MCF 10A (cell line): Measurements from ENCODE around the gene NSL1. TPM values are rescaled to one million over a fixed set of nuclear protein-coding genes. Genes with fewer than 3 reads are reported as not detected.

Source experiments
- BruUV-seq: library from RNA; stranded (reverse); fragments of 400-500 nt; replicated peaks from 2 replicates; lab custom pipeline; 2021; lab: Mats Ljungman, UMichigan
- CTCF ChIA-PET: fragments of 300-600 bp; sonication (Branson Sonifier 250); formaldehyde crosslinking; extraction: SDS; loops from one replicate; lab custom pipeline; 2021; ENCODE audit warnings: antibody characterized with exemption, inconsistent platforms; lab: Yijun Ruan, JAX
- POLR2A ChIA-PET: fragments of 300-600, 350-650 bp; sonication (Branson Sonifier 250); formaldehyde crosslinking; extraction: SDS; loops from one replicate; lab custom pipeline; 2020; ENCODE audit warnings: antibody characterized with exemption, inconsistent platforms; lab: Yijun Ruan, JAX
- DNase-seq: peaks from one replicate; pipeline ENCODE4 v3.0.0-alpha.2; 2018; ENCODE audit not compliant: unreplicated experiment
- H3K27ac Mint-ChIP-seq: one replicate; pipeline ENCODE4 v1.8.0; 2022; ENCODE audit warnings: mild to moderate bottlenecking, low read depth, mixed read lengths; ENCODE audit not compliant: unreplicated experiment
- H3K27me3 Mint-ChIP-seq: one replicate; pipeline ENCODE4 v1.8.0; 2022; ENCODE audit warnings: mixed read lengths; ENCODE audit not compliant: insufficient read depth, unreplicated experiment
- H3K36me3 Mint-ChIP-seq: one replicate; pipeline ENCODE4 v1.8.0; 2022; ENCODE audit warnings: mild to moderate bottlenecking, moderate library complexity, mixed read lengths; ENCODE audit not compliant: insufficient read depth, unreplicated experiment
- H3K4me1 Mint-ChIP-seq: one replicate; pipeline ENCODE4 v1.8.0; 2022; ENCODE audit warnings: mixed read lengths; ENCODE audit not compliant: insufficient read depth, unreplicated experiment
- H3K4me3 Mint-ChIP-seq: one replicate; pipeline ENCODE4 v1.8.0; 2022; ENCODE audit warnings: mild to moderate bottlenecking, moderate library complexity, mixed read lengths; ENCODE audit not compliant: unreplicated experiment
- H3K9me3 Mint-ChIP-seq: one replicate; pipeline ENCODE4 v1.8.0; 2022; ENCODE audit warnings: mixed read lengths; ENCODE audit not compliant: unreplicated experiment
- intact Hi-C: fragments of 100-400 bp; cut with micrococcal nuclease; formaldehyde crosslinking; loops from 2 replicates; pipeline ENCODE4 v1.14.1; 2022
- total RNA-seq: library from RNA; stranded (reverse); gene quantifications from 2 replicates; pipeline ENCODE4 v1.2.3, GENCODE V29; 2022
- TF ChIP-seq, protein P1 (sequence below): fragments of 200-600 bp; IDR thresholded peaks from one replicate; pipeline ENCODE4 v1.8.0; 2022; ENCODE audit warnings: antibody characterized with exemption, mild to moderate bottlenecking; ENCODE audit not compliant: unreplicated experiment

The NSL1 gene
- total RNA-seq, 1 experiment from 2014 or later: 39.7 TPM

DNA sequence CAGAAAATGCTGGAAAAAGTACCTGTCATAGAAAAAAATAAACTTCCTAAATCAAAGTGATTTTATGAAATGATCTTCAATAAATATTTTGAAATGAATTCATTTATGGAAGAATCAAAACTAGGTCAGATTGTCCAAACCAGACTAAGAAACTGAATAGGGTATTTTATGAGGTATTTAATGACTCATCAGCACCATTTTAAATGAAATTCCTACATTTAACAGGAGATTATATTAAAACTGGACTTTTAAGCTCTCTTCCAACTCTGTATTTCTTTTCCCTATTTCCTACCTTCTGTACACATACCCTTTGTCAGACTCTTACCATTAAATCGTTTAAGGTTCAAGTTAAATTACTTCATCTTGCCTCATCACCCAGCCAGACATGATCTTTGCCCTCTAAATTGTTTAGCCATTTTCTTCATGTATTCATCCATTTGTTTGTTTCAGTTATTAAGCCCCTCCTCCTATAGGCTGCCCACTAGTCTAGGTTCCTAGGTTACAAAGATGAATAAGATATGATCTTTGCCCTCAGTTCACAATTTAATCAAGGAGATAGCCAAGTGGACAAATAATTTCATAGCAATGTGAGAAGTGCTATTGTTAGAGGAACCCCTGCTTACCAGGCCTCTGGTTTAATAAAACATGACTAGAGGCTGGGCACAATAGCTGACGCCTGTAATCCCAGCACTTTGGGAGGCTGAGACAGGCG, 25.1 kb upstream of the NSL1 start:
- Mint-ChIP-seq H3K4me1 (peaks cover 5% of the 10 kb centered on the region), H3K27me3 (no peaks in the 10 kb centered on the region), H3K9me3 (no peaks in the 10 kb centered on the region), H3K36me3 (peaks cover 9% of the 10 kb centered on the region), H3K27ac (no peak overlapping the region), H3K4me3 (no peak overlapping the region)
- BruUV-seq: no TSS peak
- DNase-seq: no peak
- ChIA-PET CTCF (interaction anchor here (0.6 to 1.9 kb wide), 7 partner anchors 16 to 178 kb away, joined by 3 to 8 read pairs (median 4); partner anchors contain the start of gene NSL1), POLR2A (interaction anchor here (1.1 kb wide), 1 partner anchor 22 kb away, joined by 3 read pairs; no protein-coding TSS in a partner anchor)
- TF ChIP-seq, protein P1, sequence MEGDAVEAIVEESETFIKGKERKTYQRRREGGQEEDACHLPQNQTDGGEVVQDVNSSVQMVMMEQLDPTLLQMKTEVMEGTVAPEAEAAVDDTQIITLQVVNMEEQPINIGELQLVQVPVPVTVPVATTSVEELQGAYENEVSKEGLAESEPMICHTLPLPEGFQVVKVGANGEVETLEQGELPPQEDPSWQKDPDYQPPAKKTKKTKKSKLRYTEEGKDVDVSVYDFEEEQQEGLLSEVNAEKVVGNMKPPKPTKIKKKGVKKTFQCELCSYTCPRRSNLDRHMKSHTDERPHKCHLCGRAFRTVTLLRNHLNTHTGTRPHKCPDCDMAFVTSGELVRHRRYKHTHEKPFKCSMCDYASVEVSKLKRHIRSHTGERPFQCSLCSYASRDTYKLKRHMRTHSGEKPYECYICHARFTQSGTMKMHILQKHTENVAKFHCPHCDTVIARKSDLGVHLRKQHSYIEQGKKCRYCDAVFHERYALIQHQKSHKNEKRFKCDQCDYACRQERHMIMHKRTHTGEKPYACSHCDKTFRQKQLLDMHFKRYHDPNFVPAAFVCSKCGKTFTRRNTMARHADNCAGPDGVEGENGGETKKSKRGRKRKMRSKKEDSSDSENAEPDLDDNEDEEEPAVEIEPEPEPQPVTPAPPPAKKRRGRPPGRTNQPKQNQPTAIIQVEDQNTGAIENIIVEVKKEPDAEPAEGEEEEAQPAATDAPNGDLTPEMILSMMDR: no peak
- intact Hi-C loops: loop anchor here (10.0 kb wide), 1 partner anchor 258 kb away; no protein-coding TSS in a partner anchor

DNA sequence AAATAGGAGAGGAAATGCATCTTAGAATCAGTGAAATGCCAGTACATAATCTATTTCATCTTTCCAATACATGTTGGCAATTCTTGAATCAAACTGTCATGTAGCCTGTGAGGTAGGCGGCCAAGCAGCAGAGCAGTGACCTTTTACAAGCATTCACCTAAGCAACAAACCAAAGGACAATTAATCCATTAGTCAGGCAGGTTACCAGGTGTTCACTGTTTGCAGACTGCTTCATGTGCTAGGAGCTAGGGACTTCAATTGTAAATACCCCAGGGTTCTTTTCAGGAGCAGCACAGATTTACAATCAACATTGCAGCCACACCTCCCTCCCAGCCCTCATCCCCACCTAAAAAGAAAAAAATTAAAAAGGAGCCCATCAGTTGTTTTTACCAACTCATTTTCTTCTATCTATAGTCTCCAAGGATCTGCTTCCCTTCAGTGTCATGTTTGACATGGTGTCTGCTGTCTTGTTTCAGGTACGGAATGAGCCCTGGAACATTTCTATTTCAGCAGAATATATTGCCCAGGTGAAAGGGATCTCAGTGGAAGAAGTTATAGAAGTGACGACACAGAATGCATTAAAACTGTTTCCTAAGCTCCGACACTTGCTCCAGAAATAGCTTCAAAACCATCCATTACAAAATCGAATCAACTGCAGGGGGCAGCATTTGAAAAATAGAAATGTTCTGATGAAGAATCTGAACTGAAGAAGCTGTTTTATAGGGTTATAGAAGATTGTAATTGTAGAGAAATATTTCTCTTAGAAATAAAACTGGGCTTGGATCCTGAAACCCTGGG, 23.2 kb upstream of the NSL1 start:
- peaks cover 4% of the 10 kb centered on the region for H3K4me1 Mint-ChIP-seq
- ChIA-PET POLR2A (interaction anchor here (0.6 to 1.9 kb wide), 6 partner anchors 10 to 423 kb away, joined by 3 to 10 read pairs (median 4); partner anchors contain the start of gene FLVCR1), CTCF (interaction anchor here (0.5 to 5.8 kb wide), 25 partner anchors 9 to 685 kb away, joined by 3 to 73 read pairs (median 4); partner anchors contain the start of gene FLVCR1)
- BruUV-seq: no TSS peak
- intact Hi-C loops: loop anchor here (1.0 to 10.0 kb wide), 2 partner anchors 181 to 260 kb away; no protein-coding TSS in a partner anchor
- H3K4me3 Mint-ChIP-seq: no peak overlapping the region
- no peak overlapping the region for H3K27ac Mint-ChIP-seq
- peaks cover 15% of the 10 kb centered on the region for H3K36me3 Mint-ChIP-seq
- peak; percentile 57 for DNase-seq
- no peaks in the 10 kb centered on the region for H3K27me3 Mint-ChIP-seq
- TF ChIP-seq, protein P1: peak; percentile 52
- H3K9me3 Mint-ChIP-seq: no peaks in the 10 kb centered on the region

- Mint-ChIP-seq H3K4me3 (no peak overlapping the region), H3K27ac (no peak overlapping the region), H3K9me3 (no peaks in the 10 kb centered on the region), H3K36me3 (peaks cover 55% of the 10 kb centered on the region), H3K4me1 (no peaks in the 10 kb centered on the region), H3K27me3 (no peaks in the 10 kb centered on the region)
- POLR2A ChIA-PET: interaction anchor here (1.0 to 2.8 kb wide), 4 partner anchors 14 to 274 kb away, joined by 3 to 14 read pairs (median 4); partner anchors contain the start of genes FLVCR1, NSL1 and TATDN3
- BruUV-seq: no TSS peak
- DNase-seq: no peak
- CTCF ChIA-PET: interaction anchor here (0.6 to 2.4 kb wide), 8 partner anchors 9 to 748 kb away, joined by 3 to 9 read pairs (median 7); partner anchors contain the start of gene TATDN3
- intact Hi-C loops: no loop called here
- TF ChIP-seq, protein P1: no peak
These were observed 14.2 kb upstream of the NSL1 start for GRCh38 chr1:212805767-212806166.
